Kidney (tissue), 14 donors: ENCODE data around the gene SMAD6. TPM values are rescaled to one million over a fixed set of nuclear protein-coding genes. Genes with fewer than 3 reads are reported as not detected.

Experiments used
- DNase-seq, 5 donors: peaks; one replicate each; pipeline ENCODE4 v3.0.0-alpha.2; 2013 to 2020
- FAIRE-seq: peaks from 2 replicates; lab custom pipeline; 2012; peaks lifted over from hg19 to GRCh38; lab: Jason Lieb, UNC
- H3K27ac ChIP-seq, 2 donors: one replicate each; pipeline ENCODE4 v1.7.0; 2013; ENCODE audit warnings: low read depth in 2 of 2, low read length in 2 of 2, inconsistent platforms in 1 of 2
- H3K27me3 ChIP-seq: one replicate; pipeline ENCODE4 v1.7.1; 2013; ENCODE audit warnings: low read length, inconsistent platforms; ENCODE audit not compliant: control insufficient read depth, insufficient read depth
- H3K36me3 ChIP-seq, 3 donors: one replicate each; pipeline versions ENCODE4 v1.7.0 to v1.7.1; 2013; ENCODE audit warnings: low read length in 3 of 3, control low read depth in 1 of 3, inconsistent platforms in 1 of 3; ENCODE audit not compliant: insufficient read depth in 3 of 3, control insufficient read depth in 2 of 3
- H3K4me1 ChIP-seq, 3 donors: one replicate each; pipeline versions ENCODE4 v1.7.0 to v1.7.1; 2013; ENCODE audit warnings: low read length in 3 of 3, inconsistent platforms in 1 of 3, low read depth in 1 of 3; ENCODE audit not compliant: control insufficient read depth in 2 of 3, insufficient read depth in 2 of 3
- H3K4me3 ChIP-seq, 3 donors: one replicate each; pipeline versions ENCODE4 v1.7.0 to v1.8.1; 2013; ENCODE audit warnings: low read length in 3 of 3, control low read depth in 1 of 3, inconsistent platforms in 1 of 3
- H3K9ac ChIP-seq, 3 donors: one replicate each; pipeline versions ENCODE4 v1.7.0 to v1.7.1; 2013; ENCODE audit warnings: low read length in 3 of 3, control low read depth in 1 of 3, inconsistent platforms in 1 of 3
- H3K9me3 ChIP-seq, 3 donors: one replicate each; pipeline versions ENCODE4 v1.7.0 to v1.7.1; 2013; ENCODE audit warnings: low read length in 3 of 3, control low read depth in 1 of 3, inconsistent platforms in 1 of 3; ENCODE audit not compliant: control insufficient read depth in 2 of 3, insufficient read depth in 1 of 3
- intact Hi-C: fragments of 100-400 bp; cut with DNase I; formaldehyde crosslinking; loops from one replicate; pipeline ENCODE4 v1.11.1; 2022
- polyA plus RNA-seq: library from polyadenylated mRNA; stranded (reverse); fragments of 350-450 nt; fragmentation: Illumina TruSeq; extraction: RNeasy Lipid Tissue Mini Kit (QIAGEN cat#74804); gene quantifications from one replicate; pipeline ENCODE4 v1.2.3, GENCODE V29; 2014; ENCODE audit warnings: low read depth, low replicate concordance; ENCODE audit not compliant: insufficient read depth
- total RNA-seq: library from RNA; stranded (reverse); fragmentation: NEBNext Ultra II Directional; extraction: Animal tissue kit (Norgen Biotek cat#: 25700); gene quantifications from one replicate; pipeline ENCODE4 v1.2.1, GENCODE V29; 2021
- TF ChIP-seq, protein P1 (sequence below): IDR thresholded peaks from 3 replicates; pipeline ENCODE4 v1.5.1; 2012; ENCODE audit warnings: mild to moderate bottlenecking, moderate library complexity, borderline replicate concordance; ENCODE audit not compliant: insufficient read depth; ENCODE audit errors: extremely low read depth
- donor health status: control.
- donor health status: control.
- donor health status: control.
- donor health status: control.
- donor health status: control.
- donor health status: DM: yes; HTN: yes; CAD: no.
- donor health status: Normal renal cell carcinoma (clear cell type).

Gene SMAD6
- total and polyA plus RNA-seq, 2 donors from 2014 or later = 15.4 to 23.0 TPM

DNA sequence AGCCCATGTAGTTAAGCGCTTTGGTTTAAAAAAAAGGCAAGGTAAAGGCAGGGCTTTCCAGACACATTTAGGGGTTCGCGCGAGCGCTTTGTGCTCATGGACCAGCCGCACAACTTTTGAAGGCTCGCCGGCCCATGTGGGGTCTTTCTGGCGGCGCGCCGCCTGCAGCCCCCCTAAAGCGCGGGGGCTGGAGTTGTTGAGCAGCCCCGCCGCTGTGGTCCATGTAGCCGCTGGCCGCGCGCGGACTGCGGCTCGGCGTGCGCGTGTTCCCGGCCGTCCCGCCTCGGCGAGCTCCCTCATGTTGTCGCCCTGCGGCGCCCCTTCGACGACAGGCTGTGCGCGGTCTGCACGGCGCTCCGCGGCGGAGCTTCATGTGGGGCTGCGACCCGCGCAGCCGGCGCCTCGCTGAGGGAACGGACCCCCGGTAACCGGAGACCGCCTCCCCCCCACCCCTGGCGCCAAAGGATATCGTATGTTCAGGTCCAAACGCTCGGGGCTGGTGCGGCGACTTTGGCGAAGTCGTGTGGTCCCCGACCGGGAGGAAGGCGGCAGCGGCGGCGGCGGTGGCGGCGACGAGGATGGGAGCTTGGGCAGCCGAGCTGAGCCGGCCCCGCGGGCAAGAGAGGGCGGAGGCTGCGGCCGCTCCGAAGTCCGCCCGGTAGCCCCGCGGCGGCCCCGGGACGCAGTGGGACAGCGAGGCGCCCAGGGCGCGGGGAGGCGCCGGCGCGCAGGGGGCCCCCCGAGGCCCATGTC lies 927 bp downstream of the SMAD6 start:
- DNase-seq (peak; percentile 43 to 83 (median 63)), FAIRE-seq (no peak)
- Histone ChIP-seq H3K9me3 (no peaks in the 10 kb centered on the region), H3K27me3 (no peaks in the 10 kb centered on the region), H3K4me1 (peaks cover 3 to 36% (median 24%) of the 10 kb centered on the region in 3 donors), H3K36me3 (no peaks in the 10 kb centered on the region), H3K4me3 (peak overlapping the region; percentile 79 to 91 (median 89)), H3K27ac (peak overlapping the region; percentile 89 to 90), H3K9ac (peak overlapping the region; percentile 34 to 78 (median 65))
- TF ChIP-seq, protein P1, sequence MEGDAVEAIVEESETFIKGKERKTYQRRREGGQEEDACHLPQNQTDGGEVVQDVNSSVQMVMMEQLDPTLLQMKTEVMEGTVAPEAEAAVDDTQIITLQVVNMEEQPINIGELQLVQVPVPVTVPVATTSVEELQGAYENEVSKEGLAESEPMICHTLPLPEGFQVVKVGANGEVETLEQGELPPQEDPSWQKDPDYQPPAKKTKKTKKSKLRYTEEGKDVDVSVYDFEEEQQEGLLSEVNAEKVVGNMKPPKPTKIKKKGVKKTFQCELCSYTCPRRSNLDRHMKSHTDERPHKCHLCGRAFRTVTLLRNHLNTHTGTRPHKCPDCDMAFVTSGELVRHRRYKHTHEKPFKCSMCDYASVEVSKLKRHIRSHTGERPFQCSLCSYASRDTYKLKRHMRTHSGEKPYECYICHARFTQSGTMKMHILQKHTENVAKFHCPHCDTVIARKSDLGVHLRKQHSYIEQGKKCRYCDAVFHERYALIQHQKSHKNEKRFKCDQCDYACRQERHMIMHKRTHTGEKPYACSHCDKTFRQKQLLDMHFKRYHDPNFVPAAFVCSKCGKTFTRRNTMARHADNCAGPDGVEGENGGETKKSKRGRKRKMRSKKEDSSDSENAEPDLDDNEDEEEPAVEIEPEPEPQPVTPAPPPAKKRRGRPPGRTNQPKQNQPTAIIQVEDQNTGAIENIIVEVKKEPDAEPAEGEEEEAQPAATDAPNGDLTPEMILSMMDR = no peak
- intact Hi-C loops = no loop called here

- H3K36me3 ChIP-seq = no peaks in the 10 kb centered on the region
- DNase-seq = peak in 1 of 5 donors; percentile 19
- H3K27ac ChIP-seq = no peak overlapping the region
- intact Hi-C loops = no loop called here
- H3K4me3 ChIP-seq = peak overlapping the region in 2 of 3 donors; percentile 20 to 89
- TF ChIP-seq, protein P1 = no peak
- H3K27me3 ChIP-seq = no peaks in the 10 kb centered on the region
- no peak for FAIRE-seq
- peaks cover 3 to 36% (median 24%) of the 10 kb centered on the region in 3 donors for H3K4me1 ChIP-seq
- no peaks in the 10 kb centered on the region for H3K9me3 ChIP-seq
- no peak overlapping the region for H3K9ac ChIP-seq
Measured at GRCh38 chr15:66703540-66703941, 1.5 kb downstream of the SMAD6 start.

DNA sequence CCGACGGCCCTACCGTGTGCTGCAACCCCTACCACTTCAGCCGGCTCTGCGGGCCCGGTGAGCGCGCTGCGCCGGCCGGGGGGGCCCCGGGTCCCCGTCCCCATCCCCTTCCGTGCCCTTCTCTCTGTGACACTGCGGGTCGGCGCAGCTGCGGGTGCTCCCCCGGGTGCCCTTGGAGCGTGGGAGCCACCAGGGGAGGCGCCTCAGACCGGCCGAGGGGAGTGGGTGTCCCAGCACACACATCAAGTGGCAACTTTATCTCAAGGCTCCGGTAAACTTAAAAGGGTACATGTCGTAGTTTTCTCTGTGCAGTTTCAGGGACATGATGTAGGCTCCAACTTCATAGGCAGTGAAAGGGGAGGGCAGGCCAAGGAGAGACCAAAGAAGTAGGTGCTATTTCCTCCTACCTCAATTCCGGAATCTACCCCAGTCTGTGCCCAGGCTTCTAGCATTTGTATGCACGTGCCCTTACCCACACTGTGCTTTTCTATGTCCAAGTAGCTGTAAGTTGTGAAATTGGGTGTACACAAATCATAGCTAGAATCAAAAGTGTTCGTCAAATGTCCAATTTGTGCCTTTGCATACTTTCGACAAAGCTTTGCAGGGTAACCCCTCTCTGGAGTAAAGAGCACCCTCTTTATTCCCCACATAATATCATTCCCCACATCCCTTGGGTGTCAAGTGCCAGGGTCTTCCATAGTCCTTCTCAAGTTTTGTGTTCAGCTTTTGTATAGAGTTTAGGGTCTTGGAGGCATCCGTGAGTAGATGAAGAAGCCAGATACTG lies 2.2 kb downstream of the SMAD6 start:
- Histone ChIP-seq H3K27me3 (no peaks in the 10 kb centered on the region), H3K9me3 (no peaks in the 10 kb centered on the region), H3K27ac (peak overlapping the region in 1 of 2 donors; percentile 29), H3K9ac (peak overlapping the region; percentile 38 to 87 (median 47)), H3K36me3 (no peaks in the 10 kb centered on the region), H3K4me3 (peak overlapping the region; percentile 67 to 91 (median 89)), H3K4me1 (peaks cover 3 to 36% (median 28%) of the 10 kb centered on the region in 3 donors)
- TF ChIP-seq, protein P1 = no peak
- intact Hi-C loops = no loop called here
- DNase-seq (peak in 1 of 5 donors; percentile 41), FAIRE-seq (no peak)
